SK-N-MC (cell line): ENCODE measurements around the gene TMEM101.

ENCODE experiments used
- EZH2 ChIP-seq: fragments of 200-600 bp; sonication (generic); IDR thresholded peaks from one replicate; pipeline ENCODE4 v1.6.1; 2017; ENCODE audit warnings: antibody characterized with exemption
- FOXP2 ChIP-seq: optimal IDR thresholded peaks from 2 replicates; pipeline ENCODE3; 2011; ENCODE audit warnings: mild to moderate bottlenecking, moderate library complexity; ENCODE audit not compliant: insufficient read depth; ENCODE audit errors: extremely low read length, control extremely low read depth
- POLR2AphosphoS5 ChIP-seq: IDR thresholded peaks from 2 replicates; pipeline ENCODE4 v1.6.1; 2012; ENCODE audit warnings: mild to moderate bottlenecking, low read depth, low read length, borderline replicate concordance

- no peak for TF ChIP-seq POLR2AphosphoS5
- TF ChIP-seq EZH2 = no peak
- no peak for TF ChIP-seq FOXP2
Measured at GRCh38 chr17:44007346-44008204, 7.2 kb downstream of the TMEM101 start.
